ENCODE data around the gene PEPD. TPM values are rescaled to one million over a fixed set of nuclear protein-coding genes. Genes with fewer than 3 reads are reported as not detected.

The PEPD gene
- total RNA-seq, 1 donor from 2014 or later, result 24.0 TPM

- H3K27me3 ChIP-seq (ENCODE audit: control insufficient read depth in 3 of 3, insufficient read depth in 3 of 3, low read length in 3 of 3), result peaks cover 0 to 3% (median 0%) of the 10 kb centered on the region in 3 donors
Measured at GRCh38 chr19:33343301-33343700, 178.3 kb downstream of the PEPD start.

GRCh38 chr19:33340991-33341390 is 180.6 kb downstream of the PEPD start:
- Histone ChIP-seq H3K4me1 (ENCODE audit: control insufficient read depth in 3 of 3, insufficient read depth in 3 of 3, low read length in 3 of 3) (no peaks in the 10 kb centered on the region), H3K36me3 (ENCODE audit: control insufficient read depth in 3 of 3, insufficient read depth in 3 of 3, low read length in 3 of 3) (no peaks in the 10 kb centered on the region), H3K27ac (ENCODE audit: low read depth, low read length) (no peak overlapping the region), H3K9ac (ENCODE audit: low read depth in 1 of 3, low read length in 3 of 3) (no peak overlapping the region), H3K4me3 (ENCODE audit: low read length in 3 of 3) (no peak overlapping the region), H3K9me3 (ENCODE audit: control insufficient read depth in 3 of 3, low read length in 3 of 3) (no peaks in the 10 kb centered on the region), H3K27me3 (ENCODE audit: control insufficient read depth in 3 of 3, insufficient read depth in 3 of 3, low read length in 3 of 3) (peaks cover 0 to 3% (median 0%) of the 10 kb centered on the region in 3 donors)

More at GRCh38 chr19:33343301-33343700, 178.3 kb downstream of the PEPD start:
- H3K4me1 ChIP-seq (ENCODE audit: control insufficient read depth in 3 of 3, insufficient read depth in 3 of 3, low read length in 3 of 3), result peaks cover 0 to 2% (median 0%) of the 10 kb centered on the region in 3 donors
- H3K36me3 ChIP-seq (ENCODE audit: control insufficient read depth in 3 of 3, insufficient read depth in 3 of 3, low read length in 3 of 3), result no peaks in the 10 kb centered on the region
- H3K9me3 ChIP-seq (ENCODE audit: control insufficient read depth in 3 of 3, low read length in 3 of 3), result no peaks in the 10 kb centered on the region
- no peak overlapping the region for H3K9ac ChIP-seq (ENCODE audit: low read depth in 1 of 3, low read length in 3 of 3)
- H3K27ac ChIP-seq (ENCODE audit: low read depth, low read length), result no peak overlapping the region
- no peak overlapping the region for H3K4me3 ChIP-seq (ENCODE audit: low read length in 3 of 3)

- Histone ChIP-seq H3K27me3 (ENCODE audit: control insufficient read depth in 3 of 3, insufficient read depth in 3 of 3, low read length in 3 of 3) (peaks cover 0 to under 1% (median 0%) of the 10 kb centered on the region in 3 donors), H3K4me3 (ENCODE audit: low read length in 3 of 3) (no peak overlapping the region), H3K4me1 (ENCODE audit: control insufficient read depth in 3 of 3, insufficient read depth in 3 of 3, low read length in 3 of 3) (no peaks in the 10 kb centered on the region), H3K27ac (ENCODE audit: low read depth, low read length) (no peak overlapping the region), H3K36me3 (ENCODE audit: control insufficient read depth in 3 of 3, insufficient read depth in 3 of 3, low read length in 3 of 3) (no peaks in the 10 kb centered on the region), H3K9me3 (ENCODE audit: control insufficient read depth in 3 of 3, low read length in 3 of 3) (no peaks in the 10 kb centered on the region), H3K9ac (ENCODE audit: low read depth in 1 of 3, low read length in 3 of 3) (no peak overlapping the region)
Measured at GRCh38 chr19:33339016-33339984, 182.3 kb downstream of the PEPD start.

Other genes with a start within 250 kb of the PEPD start
- gene CEBPA, start 219.3 kb downstream of the PEPD start, total RNA-seq, result 17.2 TPM
- gene CEBPG, start 148.1 kb downstream of the PEPD start, total RNA-seq, result 14.1 TPM
- not detected for gene CHST8, start 100.2 kb upstream of the PEPD start, total RNA-seq